GM23338 (cell line): ENCODE results near the gene CUTC.

Experiments
- CTCF ChIP-seq, 2 experiments: fragments of 200-600 bp in 1 of 2; sonication (generic) in 1 of 2; conservative IDR thresholded peaks; 2 replicates each; pipeline versions ENCODE4 v1.5.1 to v1.6.1; 2016 to 2017; ENCODE audit warnings: antibody characterized with exemption in 2 of 2, low read depth in 2 of 2, mild to moderate bottlenecking in 2 of 2, moderate library complexity in 1 of 2
- EZH2phosphoT487 ChIP-seq: fragments of 200-600 bp; sonication (generic); IDR thresholded peaks from one replicate; pipeline ENCODE4 v1.8.1; 2018; ENCODE audit warnings: antibody characterized with exemption; ENCODE audit not compliant: unreplicated experiment
- NANOG ChIP-seq: IDR thresholded peaks from 2 replicates; pipeline ENCODE4 v1.6.1; 2016; ENCODE audit warnings: antibody characterized with exemption, borderline replicate concordance
- POLR2AphosphoS5 ChIP-seq: IDR thresholded peaks from 2 replicates; pipeline ENCODE4 v1.6.1; 2016; ENCODE audit warnings: antibody characterized with exemption, low read depth
- ZNF331 ChIP-seq: fragments of 250-450 bp; sonication (Bioruptor Pico); IDR thresholded peaks from 2 replicates; pipeline ENCODE4 v1.5.0; 2020; ENCODE audit warnings: low read depth, mild to moderate bottlenecking, moderate library complexity

GRCh38 chr10:99782447-99783286 is 50.6 kb downstream of the CUTC start, which contains the start of gene ABCC2:
- TF ChIP-seq CTCF (conservative IDR thresholded peaks at IDR 0.05; ENCODE audit: low read depth in 2 of 2) (no peak), EZH2phosphoT487 (no peak), NANOG (no peak), POLR2AphosphoS5 (no peak), ZNF331 (CRISPR knock-in tag) (no peak)
